GM12891 (cell line): Measurements from ENCODE around the gene MOCS1.

Experiments
- PAX5 ChIP-seq: IDR thresholded peaks from 2 replicates; pipeline ENCODE4 v1.6.1; 2011; ENCODE audit warnings: low read length, moderate library complexity, mild to moderate bottlenecking; ENCODE audit not compliant: insufficient read depth, severe bottlenecking
- POLR2A ChIP-seq: IDR thresholded peaks from 2 replicates; pipeline ENCODE4 v1.6.1; 2011; ENCODE audit warnings: low read depth, low read length, control low read depth
- POLR2AphosphoS5 ChIP-seq: IDR thresholded peaks from 2 replicates; pipeline ENCODE4 v1.6.1; 2011; ENCODE audit warnings: low read depth, low read length, control low read depth
- POU2F2 ChIP-seq: IDR thresholded peaks from 2 replicates; pipeline ENCODE4 v1.6.1; 2011; ENCODE audit warnings: low read depth, mild to moderate bottlenecking, control low read depth, low read length, moderate library complexity
- TAF1 ChIP-seq: IDR thresholded peaks from 2 replicates; pipeline ENCODE4 v1.6.1; 2011; ENCODE audit warnings: low read depth, low read length, control low read depth

DNA sequence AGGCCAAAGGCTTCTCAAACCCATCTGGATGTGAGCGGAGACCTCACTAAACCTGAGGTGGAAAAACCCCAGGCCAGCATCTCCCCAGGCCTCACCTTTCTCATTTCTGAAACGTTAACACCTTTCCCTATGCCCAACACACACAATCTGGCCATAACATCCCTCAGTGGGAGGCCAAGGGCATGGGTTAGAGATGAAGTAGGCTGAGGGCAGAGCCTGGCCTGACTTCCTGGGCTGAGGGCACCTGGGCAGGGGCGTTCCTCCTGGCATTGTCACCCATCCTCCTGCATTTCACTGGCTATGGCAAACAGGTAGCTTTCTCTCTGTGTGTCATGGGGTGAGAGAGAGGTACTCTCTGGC is 8.4 kb downstream of the MOCS1 start:
- TF ChIP-seq POLR2A (no peak), POLR2AphosphoS5 (no peak), TAF1 (no peak), POU2F2 (no peak), PAX5 (no peak)
